ENCODE measurements around the gene CNTN2.

GRCh38 chr1:205111354-205111753 lies 68.3 kb downstream of the CNTN2 start:
- TF ChIP-seq POLR2A (IDR thresholded peaks at IDR 0.05; ENCODE audit: low read length) (no peak), GATA1 (IDR thresholded peaks at IDR 0.05; ENCODE audit: low read depth, low read length) (no peak)

Measured in erythroblast (primary cell).